Measurements from ENCODE around the gene ARIH2.
A peak's percentile ranks its signal among the peaks of the same experiment; 100 is the strongest.

Gene ARIH2

GRCh38 chr3:48951764-48952163 lies 33.1 kb downstream of the ARIH2 start:
- TF ChIP-seq, protein P1, sequence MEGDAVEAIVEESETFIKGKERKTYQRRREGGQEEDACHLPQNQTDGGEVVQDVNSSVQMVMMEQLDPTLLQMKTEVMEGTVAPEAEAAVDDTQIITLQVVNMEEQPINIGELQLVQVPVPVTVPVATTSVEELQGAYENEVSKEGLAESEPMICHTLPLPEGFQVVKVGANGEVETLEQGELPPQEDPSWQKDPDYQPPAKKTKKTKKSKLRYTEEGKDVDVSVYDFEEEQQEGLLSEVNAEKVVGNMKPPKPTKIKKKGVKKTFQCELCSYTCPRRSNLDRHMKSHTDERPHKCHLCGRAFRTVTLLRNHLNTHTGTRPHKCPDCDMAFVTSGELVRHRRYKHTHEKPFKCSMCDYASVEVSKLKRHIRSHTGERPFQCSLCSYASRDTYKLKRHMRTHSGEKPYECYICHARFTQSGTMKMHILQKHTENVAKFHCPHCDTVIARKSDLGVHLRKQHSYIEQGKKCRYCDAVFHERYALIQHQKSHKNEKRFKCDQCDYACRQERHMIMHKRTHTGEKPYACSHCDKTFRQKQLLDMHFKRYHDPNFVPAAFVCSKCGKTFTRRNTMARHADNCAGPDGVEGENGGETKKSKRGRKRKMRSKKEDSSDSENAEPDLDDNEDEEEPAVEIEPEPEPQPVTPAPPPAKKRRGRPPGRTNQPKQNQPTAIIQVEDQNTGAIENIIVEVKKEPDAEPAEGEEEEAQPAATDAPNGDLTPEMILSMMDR (IDR thresholded peaks at IDR 0.05; ENCODE audit: borderline replicate concordance, control extremely low read depth, extremely low read depth, insufficient read depth, missing control alignments), result no peak
- no peak for DNase-seq (ENCODE audit: low spot score)
- in situ Hi-C loops (cut with MboI; ENCODE audit: low sequenced_read_pairs, unreplicated experiment), result no loop called here

- TF ChIP-seq, protein P1 (IDR thresholded peaks at IDR 0.05; ENCODE audit: borderline replicate concordance, control extremely low read depth, extremely low read depth, insufficient read depth, missing control alignments), result peak; percentile 58
- in situ Hi-C loops (cut with MboI; ENCODE audit: low sequenced_read_pairs, unreplicated experiment), result no loop called here
- peak; percentile 44 for DNase-seq (ENCODE audit: low spot score)
Measured at GRCh38 chr3:48952510-48953118, 34.0 kb downstream of the ARIH2 start.

GRCh38 chr3:48957006-48957705 lies 38.5 kb downstream of the ARIH2 start:
- no peak for DNase-seq (ENCODE audit: low spot score)
- TF ChIP-seq, protein P1 (IDR thresholded peaks at IDR 0.05; ENCODE audit: borderline replicate concordance, control extremely low read depth, extremely low read depth, insufficient read depth, missing control alignments), result no peak
- in situ Hi-C loops (cut with MboI; ENCODE audit: low sequenced_read_pairs, unreplicated experiment), result no loop called here

- TF ChIP-seq, protein P1 (IDR thresholded peaks at IDR 0.05; ENCODE audit: borderline replicate concordance, control extremely low read depth, extremely low read depth, insufficient read depth, missing control alignments), result no peak
- in situ Hi-C loops (cut with MboI; ENCODE audit: low sequenced_read_pairs, unreplicated experiment), result no loop called here
- peak; percentile 42 for DNase-seq (ENCODE audit: low spot score)
Measured at GRCh38 chr3:48960841-48961413, 42.3 kb downstream of the ARIH2 start.

DNA sequence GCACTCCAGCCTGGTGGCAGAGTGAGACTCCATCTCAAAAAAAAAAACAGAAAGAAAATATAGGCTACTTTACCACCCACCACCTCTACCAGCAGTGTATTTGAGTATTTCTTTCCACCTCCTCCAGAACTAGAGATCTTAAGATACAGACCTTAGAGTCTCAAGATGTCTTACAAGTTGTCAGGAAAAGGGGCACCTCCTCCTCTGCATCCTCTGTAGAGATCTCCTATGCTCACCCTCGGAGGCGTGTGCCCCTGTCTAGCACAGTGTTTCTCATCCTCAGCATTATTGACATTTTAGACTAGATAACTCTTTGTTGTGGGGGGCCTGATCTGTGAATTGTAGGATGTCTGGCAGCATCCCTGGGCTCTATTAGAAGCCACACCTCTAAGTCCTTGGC lies 43.7 kb downstream of the ARIH2 start:
- TF ChIP-seq, protein P1 (IDR thresholded peaks at IDR 0.05; ENCODE audit: borderline replicate concordance, control extremely low read depth, extremely low read depth, insufficient read depth, missing control alignments), result no peak
- in situ Hi-C loops (cut with MboI; ENCODE audit: low sequenced_read_pairs, unreplicated experiment), result no loop called here
- no peak for DNase-seq (ENCODE audit: low spot score)

- TF ChIP-seq, protein P1 (IDR thresholded peaks at IDR 0.05; ENCODE audit: borderline replicate concordance, control extremely low read depth, extremely low read depth, insufficient read depth, missing control alignments), result no peak
- in situ Hi-C loops (cut with MboI; ENCODE audit: low sequenced_read_pairs, unreplicated experiment), result no loop called here
- DNase-seq (ENCODE audit: low spot score), result no peak
Measured at GRCh38 chr3:48962939-48963338, 44.3 kb downstream of the ARIH2 start.
